Limb (tissue), 2 donors: ENCODE results near the gene SHC3.
A peak's percentile ranks its signal among the peaks of the same experiment; 100 is the strongest.

Experiments used
- DNase-seq, 2 donors: peaks; one replicate each; pipeline ENCODE4 v3.0.0-alpha.2; 2016; ENCODE audit errors: extremely low spot score in 2 of 2

The SHC3 gene

DNA sequence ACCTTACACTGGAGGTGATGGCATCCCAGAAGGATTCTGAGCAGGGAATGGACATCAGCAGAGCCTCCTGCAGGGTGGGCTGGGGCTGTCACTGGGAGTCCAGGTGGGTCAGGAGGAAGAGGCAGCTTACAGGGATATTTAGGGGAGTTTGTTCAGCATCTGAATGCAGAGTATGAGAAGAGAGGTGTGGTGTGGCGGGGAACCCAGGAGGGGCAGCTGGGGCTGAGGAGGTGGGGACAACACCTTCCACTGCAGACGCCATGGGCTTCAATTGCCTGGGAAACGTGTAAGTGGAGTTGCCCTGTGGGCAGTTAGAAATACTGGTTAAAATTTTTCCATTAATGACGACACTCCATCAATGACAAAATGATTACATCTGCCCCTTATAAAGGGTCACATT lies 153.9 kb downstream of the SHC3 start:
- DNase-seq, result no peak

- DNase-seq, result no peak
Measured at GRCh38 chr9:89023740-89024139, 154.9 kb downstream of the SHC3 start.

- no peak for DNase-seq
Measured at GRCh38 chr9:89022902-89023301, 155.7 kb downstream of the SHC3 start.

DNA sequence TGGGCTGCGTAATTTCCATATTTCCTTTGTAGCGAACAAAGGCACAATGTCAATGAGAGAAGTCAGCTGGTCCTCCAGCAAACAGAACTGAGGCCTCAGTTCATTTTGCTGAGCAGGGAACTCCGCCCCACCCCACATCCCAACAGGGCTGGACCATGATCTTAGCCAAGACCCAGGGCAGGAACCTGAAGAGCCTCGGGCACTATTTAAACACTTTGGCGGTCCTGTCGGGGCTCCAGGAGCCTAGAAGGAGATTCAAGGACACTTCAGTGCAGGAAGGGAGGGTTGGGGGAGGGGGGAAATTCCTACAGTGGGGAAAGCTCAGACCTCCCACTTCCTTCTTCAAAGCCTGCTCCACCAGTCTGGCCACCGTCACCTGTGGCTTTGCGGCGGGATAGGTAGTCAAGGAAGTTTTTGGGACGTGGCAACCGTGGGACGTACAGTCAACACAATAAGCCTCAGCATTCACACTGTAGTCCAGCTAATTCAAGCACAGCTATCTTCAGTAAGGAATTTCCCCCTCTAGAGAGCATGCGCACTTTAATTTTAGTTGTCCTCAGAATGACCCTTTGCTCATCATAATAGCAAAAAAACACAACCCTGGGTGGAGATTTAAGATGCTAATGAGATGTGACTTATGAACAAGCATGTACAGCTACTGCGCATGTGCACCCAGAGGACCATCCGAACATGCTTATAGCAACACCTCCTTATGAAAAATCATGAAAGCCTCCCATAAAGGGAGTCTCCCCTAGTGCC lies 156.4 kb downstream of the SHC3 start:
- no peak for DNase-seq

DNA sequence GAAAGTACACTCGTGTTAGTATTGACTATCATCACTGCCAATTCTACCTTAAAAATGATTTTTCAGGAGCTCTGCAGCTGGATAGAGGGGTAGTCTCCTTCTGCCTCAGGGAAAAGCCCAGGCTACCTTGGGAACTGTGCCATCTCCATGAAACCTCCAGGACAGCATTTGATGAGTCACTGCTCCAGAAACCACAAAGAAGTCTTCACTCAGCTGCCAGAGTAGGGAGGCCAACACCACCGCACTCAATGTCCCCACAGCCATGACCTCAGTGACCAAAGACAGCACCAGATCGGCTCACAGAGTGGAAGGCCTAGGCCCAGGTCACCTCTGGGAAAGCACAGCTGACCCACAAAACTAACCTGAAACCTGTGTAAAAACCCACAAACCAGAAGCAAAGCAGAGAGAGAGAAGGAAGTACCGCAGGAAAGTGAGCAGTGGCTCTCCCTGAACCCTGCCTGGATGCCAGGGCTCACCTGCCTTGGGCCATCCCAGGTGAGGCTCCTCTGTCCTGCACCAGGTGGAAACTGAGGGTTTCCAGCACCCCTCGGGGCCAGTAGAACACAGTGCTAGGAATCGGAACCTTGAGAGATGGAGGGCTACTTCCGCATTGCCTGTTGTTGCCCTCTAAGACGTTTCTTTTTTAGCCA lies 157.3 kb downstream of the SHC3 start:
- no peak for DNase-seq

DNA sequence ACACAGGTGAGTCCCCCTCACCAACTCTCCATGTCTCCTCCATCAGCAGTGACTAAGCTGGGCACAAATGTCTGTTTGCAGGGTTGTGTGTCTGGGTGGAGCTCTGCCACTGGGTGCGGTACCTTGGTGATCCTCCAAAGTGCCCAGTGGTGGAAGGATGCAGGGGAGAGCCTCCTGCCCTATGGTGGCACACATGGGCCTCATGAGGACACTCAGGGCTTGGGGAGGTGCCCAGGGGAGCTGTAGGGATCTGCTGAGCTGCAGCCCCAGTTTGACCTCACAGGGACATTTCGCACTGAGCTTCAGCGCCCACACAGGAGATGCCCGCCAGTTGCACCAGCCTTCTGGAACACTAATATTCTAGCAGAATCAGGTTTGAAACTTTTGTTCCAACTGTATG lies 157.9 kb downstream of the SHC3 start:
- DNase-seq, result no peak

DNA sequence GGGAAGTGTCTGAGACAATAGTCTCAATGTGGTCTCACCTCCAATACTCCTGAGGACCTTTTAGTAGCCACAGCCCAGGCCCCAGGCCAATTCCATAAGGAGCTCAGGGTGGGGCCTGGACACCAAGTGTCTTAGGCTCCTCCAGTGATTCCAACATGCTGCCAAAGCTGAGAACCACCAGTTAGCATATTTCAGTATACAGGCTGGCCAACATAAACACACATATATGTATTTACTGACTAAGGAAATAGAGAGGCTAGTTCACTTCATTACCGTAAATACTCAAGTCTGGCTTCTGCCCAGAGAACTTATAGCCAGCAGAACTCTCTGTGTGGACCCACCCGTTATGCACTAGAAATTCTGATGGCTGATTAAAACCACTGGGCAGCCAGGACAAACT lies 163.3 kb downstream of the SHC3 start:
- DNase-seq, result no peak

DNA sequence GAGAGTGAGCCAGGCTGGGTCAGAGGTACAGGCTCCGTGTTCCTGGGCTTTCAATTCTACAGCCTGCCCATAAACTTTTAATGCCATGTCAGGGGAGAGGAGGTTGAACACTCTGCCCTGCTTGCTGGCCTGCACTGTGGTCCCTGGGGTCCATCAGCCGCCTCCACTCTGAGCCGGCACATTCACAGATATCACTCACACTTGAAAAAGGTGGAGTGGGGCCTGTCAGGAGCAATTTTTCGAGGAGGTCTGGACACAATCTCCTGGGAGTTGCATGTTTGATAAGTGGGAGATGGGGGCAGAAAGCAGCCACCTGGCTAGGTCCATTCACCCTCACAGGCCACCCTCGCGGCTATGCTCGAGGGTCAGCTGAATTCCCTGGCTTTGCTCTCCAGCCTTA lies 164.5 kb downstream of the SHC3 start:
- no peak for DNase-seq

DNA sequence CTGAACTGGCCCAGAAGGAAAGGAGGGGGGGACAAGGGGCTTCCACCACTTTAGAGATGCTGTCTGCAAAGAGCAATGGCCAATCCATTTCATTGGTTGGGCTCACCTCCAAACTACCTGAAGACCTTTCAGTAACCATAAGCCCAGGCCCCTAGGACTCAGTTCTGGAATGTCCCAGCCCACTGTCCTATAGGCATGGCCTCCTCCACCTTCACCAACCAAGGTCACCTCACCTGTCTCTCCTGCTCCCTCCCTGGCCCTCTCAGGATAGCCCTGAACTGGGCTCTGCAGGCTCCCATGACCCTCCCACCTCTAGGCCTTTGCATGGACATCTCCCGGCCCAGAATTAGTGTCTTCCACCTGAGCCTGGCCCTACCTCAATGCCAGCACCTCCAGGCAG lies 165.0 kb downstream of the SHC3 start:
- no peak for DNase-seq

DNA sequence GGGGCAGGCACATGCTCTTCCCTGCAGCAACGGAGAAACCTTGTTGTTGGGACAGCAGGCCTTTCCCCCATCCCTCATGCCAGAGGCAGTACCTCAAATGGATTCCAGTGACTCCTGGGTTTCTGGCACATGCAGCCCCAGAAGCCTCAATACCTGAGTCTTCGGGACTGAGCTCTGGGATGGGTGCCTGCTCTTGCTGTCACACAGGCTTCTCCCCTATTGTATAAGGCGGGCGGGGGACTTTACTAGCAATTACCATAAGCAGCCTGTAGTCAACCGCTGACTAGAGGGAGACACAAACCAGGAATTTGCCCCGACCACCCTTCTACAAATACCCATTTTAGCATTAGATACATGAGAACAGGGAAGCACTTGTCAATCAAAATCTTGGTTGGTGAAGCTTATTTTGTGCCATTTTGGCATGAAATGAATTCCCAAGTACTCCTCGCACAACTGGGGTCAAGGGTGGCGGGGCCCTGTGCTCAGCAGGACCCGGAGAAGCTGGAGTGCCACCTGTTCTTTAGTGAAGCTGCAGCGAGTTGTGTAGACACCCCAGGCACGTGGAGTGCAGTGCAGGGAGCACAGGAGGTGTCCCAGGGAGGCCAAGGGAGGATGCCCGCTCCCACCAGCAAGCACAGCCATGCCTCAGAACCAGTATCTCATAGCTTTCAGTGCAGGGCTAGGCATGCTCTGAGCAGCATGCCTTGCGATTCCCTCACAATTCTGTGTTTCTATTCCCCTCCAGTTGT lies 166.2 kb downstream of the SHC3 start:
- no peak for DNase-seq

GRCh38 chr9:89011683-89012082 lies 166.9 kb downstream of the SHC3 start:
- no peak for DNase-seq

- DNase-seq, result no peak
Measured at GRCh38 chr9:89010526-89011111, 168.0 kb downstream of the SHC3 start.

GRCh38 chr9:89010056-89010455 lies 168.6 kb downstream of the SHC3 start:
- no peak for DNase-seq

DNA sequence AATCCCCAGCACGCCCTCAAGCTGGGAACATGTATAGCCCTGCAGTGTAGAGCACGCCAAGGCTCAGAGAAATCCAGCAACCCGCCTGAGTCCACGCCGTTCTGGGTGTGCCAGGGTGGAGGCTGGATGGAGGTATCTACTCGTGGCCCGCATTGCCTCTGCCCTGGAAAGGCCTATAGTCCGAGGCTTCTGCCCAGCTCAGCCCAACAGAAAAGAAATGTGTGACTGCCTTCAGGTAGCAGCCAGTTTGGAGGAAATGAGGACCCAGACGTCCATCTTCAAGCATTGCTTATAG lies 169.1 kb downstream of the SHC3 start:
- no peak for DNase-seq

- DNase-seq, result no peak
Measured at GRCh38 chr9:89008744-89009545, 169.7 kb downstream of the SHC3 start.

DNA sequence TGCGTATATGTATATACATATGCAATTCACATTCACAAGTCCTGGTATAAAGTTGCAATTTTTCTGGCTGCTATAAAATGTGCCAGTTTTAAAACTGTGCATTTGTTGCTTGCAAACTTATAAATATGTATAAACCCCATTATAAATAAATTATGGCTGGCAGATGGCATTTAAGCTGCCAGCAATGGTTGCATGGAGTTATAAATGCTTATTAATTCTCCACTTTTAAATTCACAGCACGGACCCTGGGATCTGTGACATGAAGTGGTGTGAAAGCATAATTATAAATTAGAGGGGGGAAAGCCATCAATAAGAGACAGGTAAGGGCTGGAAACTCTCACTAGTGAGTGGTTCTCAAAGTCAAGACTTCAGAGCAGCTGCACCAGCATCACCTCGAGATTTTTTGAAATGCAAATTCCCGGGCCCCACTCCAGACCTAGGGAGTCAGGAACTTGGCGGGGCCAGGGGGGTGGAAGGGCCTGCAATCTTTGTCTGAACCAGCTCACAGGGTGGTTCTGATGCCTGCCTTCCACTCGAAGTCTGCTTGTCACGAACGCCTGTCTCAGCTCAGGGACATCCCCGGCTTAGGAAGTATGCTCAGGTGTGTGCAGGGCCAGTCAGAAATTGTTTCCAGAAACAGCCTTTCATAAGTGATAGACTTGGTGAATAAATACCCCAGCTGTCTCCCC lies 170.4 kb downstream of the SHC3 start:
- DNase-seq, result no peak

GRCh38 chr9:89006996-89007967 lies 171.3 kb downstream of the SHC3 start:
- peak in 1 of 2 donors; percentile 24 for DNase-seq

DNA sequence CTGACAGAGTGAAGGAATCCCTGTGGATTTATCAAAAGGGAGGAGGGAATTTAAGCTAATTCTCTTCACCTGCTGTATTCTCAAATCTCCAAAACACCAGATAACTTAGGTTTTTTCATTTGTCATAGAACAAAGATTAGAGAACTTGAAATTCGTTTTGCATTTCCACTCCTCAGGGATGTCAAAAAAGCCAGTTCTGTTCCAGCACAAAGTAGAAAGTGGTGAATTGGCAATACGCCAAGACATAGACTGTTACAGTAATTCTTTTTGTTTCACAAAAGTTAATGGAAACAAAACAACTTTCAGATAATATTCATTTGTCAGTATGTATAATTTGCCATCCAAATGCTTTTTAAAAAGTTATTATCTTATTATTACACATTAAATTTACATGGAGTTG lies 172.4 kb downstream of the SHC3 start:
- peak in 1 of 2 donors; percentile 55 for DNase-seq

DNA sequence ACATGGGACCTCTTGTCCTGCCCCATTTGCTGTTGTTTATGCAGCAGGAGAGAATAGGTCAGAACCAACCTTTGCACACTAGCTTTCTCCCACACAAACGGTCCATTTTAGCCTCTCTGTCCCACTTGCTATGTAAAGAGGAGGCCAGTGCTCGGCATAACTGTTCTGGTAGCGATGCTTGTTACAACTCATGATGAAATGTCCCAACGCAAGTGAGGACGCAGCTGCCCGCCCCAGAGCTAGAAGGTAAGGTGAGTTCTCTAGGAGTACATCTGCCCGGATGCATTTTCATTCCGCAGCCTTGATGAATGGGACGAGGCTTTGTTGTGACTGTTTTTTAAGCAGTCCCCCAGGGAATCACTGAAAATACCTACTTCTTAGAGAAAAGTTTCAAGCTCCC lies 173.3 kb downstream of the SHC3 start:
- no peak for DNase-seq

DNA sequence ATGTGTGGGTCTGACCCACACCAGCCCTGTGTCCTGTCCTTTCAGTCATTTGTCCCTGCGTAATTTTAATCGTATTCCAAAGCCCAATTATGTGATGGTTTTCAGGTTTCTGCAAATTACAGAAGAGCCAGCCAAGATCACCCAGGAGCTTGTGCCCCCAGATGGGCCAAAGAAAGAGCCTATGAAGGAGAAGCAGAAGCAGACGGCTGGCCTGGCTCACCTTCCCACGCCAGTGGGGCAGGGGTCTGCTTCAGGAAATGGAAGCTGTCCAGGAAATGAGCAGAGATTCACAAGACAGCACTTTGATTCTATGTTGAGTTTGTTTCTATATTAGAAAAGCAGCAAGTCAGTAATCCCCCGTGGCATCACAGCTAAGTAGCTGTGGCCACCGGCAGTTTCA lies 175.6 kb downstream of the SHC3 start:
- DNase-seq, result no peak
